ENCODE results near the gene NTM.

The NTM gene

GRCh38 chr11:131470216-131470925, 100.0 kb downstream of the NTM start:
- peaks cover 16% of the 10 kb centered on the region; the same call in 1 of the 2 replicates for H3K27me3 ChIP-seq (ENCODE audit: low read depth, low read length)
- H3K36me3 ChIP-seq (replicated peaks; ENCODE audit: low read depth, low read length), result no peaks in the 10 kb centered on the region
- H3K4me2 ChIP-seq (ENCODE audit: low read length), result no peak overlapping the region
- no peak overlapping the region for H3K9ac ChIP-seq (ENCODE audit: low read length)
- H3K27ac ChIP-seq (ENCODE audit: low read length), result no peak overlapping the region
- no peaks in the 10 kb centered on the region for H3K9me3 ChIP-seq (ENCODE audit: insufficient read depth, low read length)
- peaks cover 43% of the 10 kb centered on the region for H3K4me1 ChIP-seq (ENCODE audit: low read length)
- TF ChIP-seq EZH2phosphoT487 (IDR thresholded peaks at IDR 0.05; ENCODE audit: low read depth) (no peak), CTCF (IDR thresholded peaks at IDR 0.05; ENCODE audit: low read depth, low read length) (no peak)
- no peaks in the 10 kb centered on the region for H4K20me1 ChIP-seq (ENCODE audit: insufficient read depth, low read length)
- no peak overlapping the region for H2AFZ ChIP-seq (ENCODE audit: low read depth, low read length)
- H3K79me2 ChIP-seq (ENCODE audit: low read length), result no peaks in the 10 kb centered on the region
- H3K4me3 ChIP-seq (ENCODE audit: low read length), result no peak overlapping the region

- Histone ChIP-seq H3K27me3 (ENCODE audit: low read depth, low read length) (peaks cover 16% of the 10 kb centered on the region; the same call in 1 of the 2 replicates), H3K4me1 (ENCODE audit: low read length) (peaks cover 48% of the 10 kb centered on the region), H3K27ac (ENCODE audit: low read length) (no peak overlapping the region), H3K9ac (ENCODE audit: low read length) (no peak overlapping the region), H3K9me3 (ENCODE audit: insufficient read depth, low read length) (no peaks in the 10 kb centered on the region), H4K20me1 (ENCODE audit: insufficient read depth, low read length) (no peaks in the 10 kb centered on the region), H3K36me3 (replicated peaks; ENCODE audit: low read depth, low read length) (peaks cover 3% of the 10 kb centered on the region), H3K79me2 (ENCODE audit: low read length) (no peaks in the 10 kb centered on the region), H3K4me2 (ENCODE audit: low read length) (no peak overlapping the region), H3K4me3 (ENCODE audit: low read length) (no peak overlapping the region), H2AFZ (ENCODE audit: low read depth, low read length) (no peak overlapping the region)
- no peak for TF ChIP-seq CTCF (IDR thresholded peaks at IDR 0.05; ENCODE audit: low read depth, low read length)
- TF ChIP-seq EZH2phosphoT487 (IDR thresholded peaks at IDR 0.05; ENCODE audit: low read depth), result no peak
These were observed 101.6 kb downstream of the NTM start for GRCh38 chr11:131471976-131472375.

- peaks cover 3% of the 10 kb centered on the region for H3K36me3 ChIP-seq (replicated peaks; ENCODE audit: low read depth, low read length)
- no peak overlapping the region for H3K9ac ChIP-seq (ENCODE audit: low read length)
- H4K20me1 ChIP-seq (ENCODE audit: insufficient read depth, low read length), result no peaks in the 10 kb centered on the region
- no peak overlapping the region for H2AFZ ChIP-seq (ENCODE audit: low read depth, low read length)
- peaks cover 29% of the 10 kb centered on the region for H3K4me1 ChIP-seq (ENCODE audit: low read length)
- no peak overlapping the region for H3K4me3 ChIP-seq (ENCODE audit: low read length)
- H3K27ac ChIP-seq (ENCODE audit: low read length), result peak overlapping the region; percentile 45
- peak overlapping the region; percentile 34 for H3K4me2 ChIP-seq (ENCODE audit: low read length)
- peaks cover 18% of the 10 kb centered on the region for H3K27me3 ChIP-seq (ENCODE audit: low read depth, low read length)
- no peaks in the 10 kb centered on the region for H3K9me3 ChIP-seq (ENCODE audit: insufficient read depth, low read length)
- H3K79me2 ChIP-seq (ENCODE audit: low read length), result no peaks in the 10 kb centered on the region
- no peak for TF ChIP-seq CTCF (IDR thresholded peaks at IDR 0.05; ENCODE audit: low read depth, low read length)
- no peak for TF ChIP-seq EZH2phosphoT487 (IDR thresholded peaks at IDR 0.05; ENCODE audit: low read depth)
These were observed 104.5 kb downstream of the NTM start for GRCh38 chr11:131474947-131475346.

- no peaks in the 10 kb centered on the region for H3K79me2 ChIP-seq (ENCODE audit: low read length)
- H3K4me2 ChIP-seq (ENCODE audit: low read length), result no peak overlapping the region
- H3K4me3 ChIP-seq (ENCODE audit: low read length), result no peak overlapping the region
- H3K36me3 ChIP-seq (replicated peaks; ENCODE audit: low read depth, low read length), result peaks cover 3% of the 10 kb centered on the region
- H4K20me1 ChIP-seq (ENCODE audit: insufficient read depth, low read length), result no peaks in the 10 kb centered on the region
- TF ChIP-seq CTCF (IDR thresholded peaks at IDR 0.05; ENCODE audit: low read depth, low read length), result no peak
- H3K27me3 ChIP-seq (ENCODE audit: low read depth, low read length), result peaks cover 10% of the 10 kb centered on the region; the same call in 1 of the 2 replicates
- no peak overlapping the region for H3K27ac ChIP-seq (ENCODE audit: low read length)
- H3K9ac ChIP-seq (ENCODE audit: low read length), result no peak overlapping the region
- H2AFZ ChIP-seq (ENCODE audit: low read depth, low read length), result no peak overlapping the region
- H3K4me1 ChIP-seq (ENCODE audit: low read length), result peaks cover 27% of the 10 kb centered on the region
- no peaks in the 10 kb centered on the region for H3K9me3 ChIP-seq (ENCODE audit: insufficient read depth, low read length)
These were observed 105.9 kb downstream of the NTM start for GRCh38 chr11:131476266-131476665.

Data from OCI-LY3 (cell line).